Putamen (tissue), 1 donor: ENCODE data around the gene PDE4A.
"Not testable (repeated sequence)": the region's sequence is repeated elsewhere in the genome, so short reads cannot be mapped to it uniquely, and the experiment has no call there.

ENCODE experiments used
- DNase-seq: peaks from one replicate; pipeline ENCODE4 v3.0.0-alpha.2; 2016; ENCODE audit warnings: low spot score

PDE4A gene

DNA sequence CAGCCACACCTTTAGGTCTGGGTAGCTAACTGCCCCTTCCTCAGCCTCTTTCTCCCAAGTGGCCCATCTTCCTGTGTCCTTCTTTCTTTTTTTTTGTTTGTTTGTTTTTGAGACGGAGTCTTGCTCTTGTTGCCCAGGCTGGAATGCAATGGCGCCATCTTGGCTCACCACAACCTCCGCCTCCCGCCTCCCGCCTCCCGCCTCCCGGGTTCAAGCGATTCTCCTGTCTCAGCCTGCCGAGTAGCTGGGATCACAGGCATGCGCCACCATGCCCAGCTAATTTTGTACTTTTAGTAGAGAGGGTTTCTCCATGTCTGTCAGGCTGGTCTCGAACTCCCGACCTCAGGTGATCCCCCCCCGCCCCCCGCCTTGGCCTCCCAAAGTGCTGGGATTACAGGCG is 41.7 kb downstream of the PDE4A start:
- not testable (repeated sequence) for DNase-seq

DNA sequence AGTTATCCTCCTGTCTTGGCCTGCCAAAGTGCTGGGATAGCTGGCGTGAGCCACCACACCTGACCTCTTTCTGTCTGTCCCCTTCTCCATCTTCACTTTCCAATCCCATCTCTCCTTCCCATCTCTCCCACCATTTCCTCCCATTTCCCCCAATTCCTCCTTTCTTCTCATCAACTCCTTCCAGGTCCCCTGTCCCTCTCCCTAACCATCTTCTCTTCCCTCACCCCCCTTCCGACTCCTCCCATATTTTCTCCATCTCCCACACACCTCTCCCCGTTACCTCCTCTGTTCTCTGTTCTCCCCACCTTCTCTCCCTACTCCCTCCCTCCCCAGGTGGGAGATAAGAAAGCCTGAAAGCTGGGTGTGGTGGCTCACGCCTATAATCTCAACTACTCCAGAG is 42.2 kb downstream of the PDE4A start:
- no peak for DNase-seq

DNA sequence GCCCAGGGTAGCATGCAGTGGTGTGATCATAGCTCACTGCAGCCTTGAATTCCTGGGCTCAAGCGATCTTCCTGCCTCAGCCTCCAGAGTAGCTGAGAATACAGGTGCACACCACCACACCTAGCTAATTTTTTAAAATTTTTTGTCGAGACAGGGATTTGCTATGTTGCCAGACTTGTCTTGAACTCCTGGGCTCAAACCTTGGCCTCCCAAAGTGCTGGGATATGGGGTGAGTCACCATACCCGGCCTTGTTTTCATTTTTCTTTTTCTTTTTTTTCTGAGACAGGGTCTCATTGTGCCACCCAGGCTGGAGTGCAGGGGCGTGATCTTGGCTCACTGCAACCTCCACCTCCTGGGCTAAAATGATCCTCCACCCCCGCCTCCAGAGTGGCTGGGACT is 44.1 kb downstream of the PDE4A start:
- no peak for DNase-seq

DNA sequence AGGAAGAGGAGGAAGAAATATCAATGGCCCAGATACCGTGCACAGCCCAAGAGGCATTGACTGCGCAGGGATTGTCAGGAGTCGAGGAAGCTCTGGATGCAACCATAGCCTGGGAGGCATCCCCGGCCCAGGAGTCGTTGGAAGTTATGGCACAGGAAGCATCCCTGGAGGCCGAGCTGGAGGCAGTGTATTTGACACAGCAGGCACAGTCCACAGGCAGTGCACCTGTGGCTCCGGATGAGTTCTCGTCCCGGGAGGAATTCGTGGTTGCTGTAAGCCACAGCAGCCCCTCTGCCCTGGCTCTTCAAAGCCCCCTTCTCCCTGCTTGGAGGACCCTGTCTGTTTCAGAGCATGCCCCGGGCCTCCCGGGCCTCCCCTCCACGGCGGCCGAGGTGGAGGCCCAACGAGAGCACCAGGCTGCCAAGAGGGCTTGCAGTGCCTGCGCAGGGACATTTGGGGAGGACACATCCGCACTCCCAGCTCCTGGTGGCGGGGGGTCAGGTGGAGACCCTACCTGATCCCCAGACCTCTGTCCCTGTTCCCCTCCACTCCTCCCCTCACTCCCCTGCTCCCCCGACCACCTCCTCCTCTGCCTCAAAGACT is 46.9 kb downstream of the PDE4A start:
- DNase-seq: no peak

DNA sequence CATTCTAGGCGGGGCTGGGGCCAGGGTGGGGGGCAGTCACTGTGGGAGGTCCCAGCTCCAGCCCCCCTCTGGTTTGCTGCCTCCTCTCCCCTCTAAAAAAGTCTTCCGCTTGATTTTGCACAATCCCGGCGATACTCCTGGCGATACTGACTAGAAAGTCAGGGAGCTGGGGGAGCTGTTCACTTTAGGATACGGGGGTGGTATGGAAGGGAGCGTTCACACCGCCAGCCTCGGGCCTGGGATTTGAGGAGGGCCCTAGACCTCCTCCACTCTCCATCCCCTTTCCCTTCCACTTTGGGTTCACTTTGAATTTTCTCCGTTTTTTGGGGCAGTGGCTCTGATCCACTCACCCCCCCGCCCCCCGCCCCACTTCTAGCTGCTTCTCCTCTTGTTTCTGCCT is 47.8 kb downstream of the PDE4A start:
- no peak for DNase-seq

DNA sequence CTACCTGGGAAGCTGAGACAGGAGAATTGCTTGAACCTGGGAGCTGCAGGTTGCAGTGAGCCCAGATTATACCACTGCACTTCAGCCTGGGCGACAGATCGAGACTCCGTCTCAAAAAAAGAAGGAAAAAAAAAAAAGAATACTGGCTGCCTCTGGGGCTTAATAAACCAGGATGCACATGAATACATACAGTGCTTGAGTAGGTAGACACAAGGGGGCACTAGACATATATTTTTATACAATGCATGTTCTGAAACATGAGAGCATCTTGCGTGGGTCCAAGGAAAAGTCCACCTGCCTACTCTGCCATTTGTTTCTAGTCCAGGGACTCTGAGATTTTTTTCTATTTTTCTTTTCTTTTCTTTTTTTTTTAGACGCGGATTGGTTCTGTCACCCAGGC is 51.6 kb downstream of the PDE4A start:
- DNase-seq: no peak

DNA sequence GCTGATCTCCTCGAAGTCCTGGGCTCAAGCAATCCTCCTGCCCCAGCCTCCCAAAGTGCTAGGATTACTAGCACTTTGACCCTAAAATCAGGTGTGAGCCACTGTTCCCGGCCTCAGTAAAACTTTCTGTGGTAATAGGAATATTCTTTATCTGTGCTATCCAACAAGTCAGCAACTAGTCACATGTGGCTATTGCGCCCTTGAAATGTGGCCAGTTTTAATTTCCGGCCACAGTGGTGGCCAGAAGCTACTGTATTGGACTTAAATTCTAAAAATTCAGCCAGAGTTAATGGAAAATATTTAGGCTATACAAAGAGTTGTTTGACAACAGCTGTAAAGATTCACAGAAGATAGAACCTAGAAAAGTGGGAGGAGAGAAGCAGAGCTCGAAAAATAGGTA is 52.9 kb downstream of the PDE4A start:
- DNase-seq: no peak

DNA sequence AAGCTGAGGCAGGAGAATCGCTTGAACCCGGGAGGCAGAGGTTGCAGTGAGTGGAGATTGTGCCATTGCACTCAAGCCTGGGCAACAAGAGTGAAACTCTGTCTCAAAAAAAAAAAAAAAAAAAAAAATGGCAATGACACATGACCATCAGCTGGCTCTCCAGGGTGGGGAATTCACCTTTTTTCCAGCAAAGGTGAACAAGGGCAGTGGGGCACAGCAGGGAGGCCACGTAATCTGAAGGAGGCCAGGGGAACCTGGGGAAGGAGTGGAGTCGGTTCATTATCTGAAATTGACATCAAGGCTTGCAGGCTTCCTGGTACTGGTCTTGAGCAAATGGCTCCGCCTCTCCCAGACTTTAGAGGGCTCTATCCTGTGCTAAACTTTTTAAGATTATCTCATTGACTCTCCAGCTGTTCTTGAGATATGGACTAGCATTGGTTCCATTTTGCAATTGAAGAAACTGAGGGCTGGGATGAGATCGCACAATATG is 54.7 kb downstream of the PDE4A start:
- DNase-seq: no peak

DNA sequence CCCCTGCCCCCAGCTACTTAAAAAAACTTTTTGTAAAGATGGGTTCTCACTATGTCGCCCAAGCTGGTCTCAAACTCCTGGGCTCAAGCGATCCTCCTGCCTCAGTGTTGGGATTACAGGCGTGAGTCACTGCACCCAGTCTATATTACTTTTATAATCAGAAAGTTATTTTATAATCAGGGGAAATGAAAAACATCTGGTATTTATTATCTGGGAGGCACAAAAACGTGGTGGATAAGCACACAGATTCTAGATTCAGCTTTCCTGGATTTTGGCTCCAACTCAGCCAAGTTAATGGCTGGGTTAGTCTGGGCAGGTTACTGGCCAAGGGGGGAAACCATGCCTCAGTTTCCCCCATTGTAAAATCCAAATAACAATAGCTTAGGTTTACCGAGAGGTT is 58.1 kb downstream of the PDE4A start:
- DNase-seq: no peak

DNA sequence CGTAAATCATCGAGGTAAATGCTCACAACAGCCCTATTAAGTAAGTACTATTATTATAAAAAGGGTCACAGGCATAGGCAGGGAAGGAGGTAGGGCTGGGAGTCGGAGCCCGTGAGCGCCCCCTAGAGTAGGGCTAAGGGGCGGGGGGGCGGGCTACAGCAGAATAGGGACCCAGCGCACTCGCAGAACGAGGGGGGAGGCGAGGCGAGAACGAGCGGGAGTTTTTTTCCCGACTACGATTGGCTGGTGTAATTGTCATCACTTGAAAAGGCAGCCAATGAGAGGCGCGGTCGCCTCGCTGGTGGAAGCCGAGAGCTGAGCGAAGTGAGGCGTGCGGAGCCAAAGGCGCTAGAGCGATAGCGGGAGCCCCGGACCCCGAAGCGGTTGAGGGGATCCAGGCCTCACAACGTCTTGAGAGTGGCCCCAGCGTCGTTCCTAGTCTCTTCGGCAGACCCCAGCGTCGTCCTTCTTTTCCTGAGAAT is 58.6 kb downstream of the PDE4A start:
- DNase-seq: peak; percentile 95

DNA sequence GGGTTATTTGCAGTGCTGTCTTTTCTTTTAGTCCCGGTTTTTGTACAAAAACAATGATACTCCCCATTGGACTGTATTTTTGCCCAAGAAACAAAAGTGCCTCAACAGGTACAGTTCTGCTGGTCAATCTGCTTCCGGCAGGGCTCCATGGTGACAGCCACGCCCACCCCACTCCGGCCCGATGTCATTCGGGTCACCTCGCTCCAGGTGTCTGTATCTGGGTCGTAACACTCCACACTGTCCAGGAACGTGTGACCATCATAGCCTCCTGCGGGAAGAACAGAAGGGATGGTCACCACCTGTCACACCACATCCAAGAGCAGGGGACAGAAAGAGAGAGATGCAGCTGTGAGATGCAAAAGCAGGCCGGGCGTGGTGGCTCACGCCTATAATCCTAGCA is 66.2 kb downstream of the PDE4A start:
- DNase-seq: no peak

DNA sequence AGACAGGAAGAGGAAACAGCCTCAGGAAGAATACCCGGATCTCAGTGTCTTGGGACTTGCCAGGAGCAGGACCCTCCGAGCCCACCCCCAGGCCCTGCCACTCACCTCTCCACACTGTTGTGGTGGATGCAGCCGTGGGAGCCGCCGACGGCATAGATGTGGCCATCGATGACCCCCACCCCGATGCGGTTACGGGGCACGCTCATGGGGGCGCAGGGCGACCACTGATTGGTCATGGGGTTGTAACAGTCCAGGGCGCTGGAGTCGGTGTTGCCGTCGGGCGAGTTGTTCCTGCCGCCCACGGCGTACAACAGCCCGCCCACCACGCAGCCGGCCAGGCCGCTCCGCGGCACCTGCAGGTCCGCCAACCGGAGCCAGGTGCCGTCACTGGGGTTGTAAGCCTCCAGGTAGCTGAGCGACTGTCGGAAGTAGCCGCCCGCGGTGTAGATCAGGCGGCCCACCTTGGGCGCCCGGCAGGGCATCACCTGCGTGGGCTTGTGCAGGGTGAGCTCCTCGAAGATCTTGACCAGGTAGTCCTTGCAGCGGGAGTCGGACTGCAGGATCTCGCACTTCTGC is 71.2 kb downstream of the PDE4A start:
- DNase-seq: no peak

DNA sequence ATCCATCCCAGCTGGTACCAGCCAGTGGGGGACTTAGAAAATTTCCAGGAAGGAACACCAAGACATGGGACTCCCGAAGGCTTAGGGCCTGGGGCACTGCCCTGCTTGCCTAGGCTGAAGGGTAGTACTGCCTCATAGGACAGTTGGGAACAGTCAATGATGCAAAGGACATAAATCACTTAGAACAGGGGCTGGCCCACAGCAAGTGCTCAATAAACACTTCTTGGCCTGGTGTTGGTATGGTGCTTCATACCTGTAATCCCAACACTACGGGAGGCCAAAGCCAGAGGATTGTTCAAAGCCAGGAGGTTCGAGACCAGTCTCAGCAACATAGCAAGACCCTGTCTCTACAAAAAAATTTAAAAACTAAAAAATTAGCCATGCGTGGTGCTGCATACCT is 77.0 kb downstream of the PDE4A start:
- no peak for DNase-seq

DNA sequence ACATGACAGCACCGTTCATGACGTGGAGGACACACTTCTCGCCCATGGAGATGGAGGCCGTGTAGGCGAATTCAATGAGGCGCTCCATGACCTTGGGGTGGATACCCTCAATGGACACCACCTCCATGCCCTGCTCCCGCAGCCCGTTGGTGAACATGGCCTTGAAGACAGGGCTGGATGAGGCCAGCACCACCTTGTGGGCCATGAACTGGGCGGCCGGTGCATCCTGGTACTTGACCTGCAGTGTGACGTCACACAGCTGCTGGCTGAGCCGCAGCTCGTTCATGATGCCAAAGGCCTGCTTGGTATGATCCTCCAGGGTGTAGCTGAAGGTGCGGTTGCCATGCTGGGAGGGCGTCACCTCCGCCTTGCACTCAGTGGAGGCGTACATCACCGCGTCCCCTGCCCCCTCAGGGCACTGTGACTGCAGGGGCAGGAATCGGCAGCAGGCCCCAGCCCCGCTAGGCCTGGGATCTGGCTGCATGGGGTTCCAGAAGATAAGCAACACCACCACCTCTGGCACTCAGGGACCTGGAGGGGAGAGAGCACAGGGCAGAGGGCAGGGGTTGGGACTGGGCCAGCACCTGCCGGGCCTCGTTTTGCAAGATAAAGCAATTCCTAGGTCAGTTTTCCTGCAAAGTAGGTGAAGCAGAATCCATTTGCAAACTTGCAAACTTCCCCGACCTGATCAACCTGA is 79.4 kb downstream of the PDE4A start:
- no peak for DNase-seq

DNA sequence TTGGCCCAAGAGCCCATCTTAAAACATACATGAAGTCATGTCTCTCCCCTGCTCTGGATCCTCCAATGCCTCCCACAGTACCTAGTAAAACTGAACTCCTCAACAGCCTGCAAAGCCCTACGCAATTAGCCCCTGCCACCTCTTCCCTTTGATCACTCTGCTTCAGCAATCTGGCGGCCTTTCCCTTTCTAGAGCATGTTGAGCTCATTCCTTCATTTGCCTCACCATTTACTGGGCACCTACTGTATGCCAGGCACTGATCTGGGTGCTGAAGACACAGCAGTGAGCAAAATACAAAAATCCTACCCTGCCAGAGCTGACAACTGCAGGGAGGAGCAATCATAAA is 79.9 kb downstream of the PDE4A start:
- no peak for DNase-seq

DNA sequence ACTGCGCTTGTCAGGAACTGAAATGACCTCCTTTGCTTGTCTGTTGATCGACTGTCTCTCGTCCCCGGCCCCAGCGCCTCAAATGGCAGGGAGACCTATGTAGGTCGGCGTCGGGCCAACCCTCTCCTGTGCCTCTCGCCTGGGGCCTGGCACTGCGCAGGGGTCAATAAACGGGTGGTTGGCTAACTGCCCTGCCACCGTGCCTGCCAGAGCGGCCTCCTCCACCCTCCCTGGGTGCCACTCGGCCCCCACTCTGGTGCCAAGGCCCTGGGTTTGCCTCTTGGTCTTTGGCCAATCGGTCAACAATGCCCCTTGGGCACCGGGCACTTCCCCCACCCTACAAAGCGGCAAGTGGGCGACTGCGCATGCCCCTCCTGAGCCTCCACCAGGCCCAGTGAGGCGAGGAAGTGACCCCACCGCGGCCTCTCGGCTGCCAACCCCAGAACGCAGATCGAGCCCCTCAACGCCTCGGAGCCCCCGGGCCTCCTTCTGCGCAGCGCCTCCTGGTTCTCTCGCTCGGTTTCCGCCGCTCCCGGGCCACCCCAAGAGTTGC is 81.7 kb downstream of the PDE4A start:
- DNase-seq: peak; percentile 81

DNA sequence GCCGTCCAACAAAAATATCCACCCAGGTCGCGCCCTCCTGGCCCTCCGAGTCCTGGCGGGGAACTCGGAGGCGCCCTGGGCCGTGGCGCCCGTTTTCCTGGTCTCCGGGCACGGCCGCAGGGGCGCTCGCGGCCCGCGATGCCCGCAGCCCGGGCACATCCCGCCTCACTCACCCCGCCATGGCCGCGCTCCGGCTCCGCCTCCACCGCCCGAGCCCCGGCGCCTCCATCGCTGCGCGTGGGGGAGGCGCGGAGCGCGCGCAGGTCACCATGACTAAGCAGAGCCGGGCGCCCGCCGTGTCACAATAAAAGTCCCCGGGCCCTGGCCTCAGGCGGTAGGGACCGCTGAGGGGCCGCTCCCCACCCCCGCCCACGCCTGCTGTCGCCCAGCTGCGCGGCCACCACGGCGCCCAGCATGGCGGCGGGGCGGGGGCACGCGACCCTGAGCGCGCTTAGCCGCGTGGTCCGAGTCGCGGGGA is 82.2 kb downstream of the PDE4A start:
- DNase-seq: peak; percentile 90

DNA sequence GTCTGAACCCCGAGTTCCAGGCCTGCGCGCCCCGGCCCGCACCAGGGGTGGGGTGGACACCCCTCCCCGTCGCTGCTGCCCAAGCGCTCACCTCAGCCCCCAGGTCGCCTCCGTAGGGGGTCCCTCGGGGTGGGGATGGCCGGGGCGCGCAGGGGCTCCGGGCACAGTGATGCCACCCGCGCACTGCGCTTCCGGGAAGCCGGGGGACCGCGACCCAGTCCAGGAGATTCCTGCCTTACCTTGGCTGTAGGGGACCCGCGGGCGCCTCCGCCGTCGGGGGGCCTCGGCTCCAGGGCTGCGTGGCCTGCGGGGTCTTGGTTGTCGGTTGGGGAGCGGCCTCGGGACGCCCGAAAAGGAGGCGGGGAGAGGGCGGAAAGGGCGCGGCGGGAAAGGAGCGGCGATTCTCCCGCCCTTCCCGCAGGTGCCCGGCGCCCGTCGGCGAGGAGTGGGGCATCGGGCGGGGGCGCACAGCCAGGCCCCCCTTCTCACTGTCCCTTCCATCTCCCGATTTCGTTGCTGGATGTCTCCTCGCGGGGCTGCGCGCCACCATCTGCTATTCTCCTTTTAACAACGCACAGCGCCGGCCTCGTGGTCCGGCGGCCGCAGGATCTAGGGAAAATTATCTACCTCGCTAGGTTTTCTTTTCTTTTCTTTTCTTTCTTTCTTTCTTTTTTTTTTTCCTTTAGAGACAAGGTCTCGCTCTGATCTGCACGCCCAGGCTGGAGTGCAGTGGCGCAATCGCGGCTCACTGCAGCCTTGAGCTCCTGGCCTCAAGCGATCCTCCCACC is 82.9 kb downstream of the PDE4A start, which contains the start of gene KEAP1:
KEAP1 (minus strand) TSS at position 355 of the 788 bp plus-strand sequence. CDS start 3,323 bp downstream, outside the sequence.
- no peak for DNase-seq

DNA sequence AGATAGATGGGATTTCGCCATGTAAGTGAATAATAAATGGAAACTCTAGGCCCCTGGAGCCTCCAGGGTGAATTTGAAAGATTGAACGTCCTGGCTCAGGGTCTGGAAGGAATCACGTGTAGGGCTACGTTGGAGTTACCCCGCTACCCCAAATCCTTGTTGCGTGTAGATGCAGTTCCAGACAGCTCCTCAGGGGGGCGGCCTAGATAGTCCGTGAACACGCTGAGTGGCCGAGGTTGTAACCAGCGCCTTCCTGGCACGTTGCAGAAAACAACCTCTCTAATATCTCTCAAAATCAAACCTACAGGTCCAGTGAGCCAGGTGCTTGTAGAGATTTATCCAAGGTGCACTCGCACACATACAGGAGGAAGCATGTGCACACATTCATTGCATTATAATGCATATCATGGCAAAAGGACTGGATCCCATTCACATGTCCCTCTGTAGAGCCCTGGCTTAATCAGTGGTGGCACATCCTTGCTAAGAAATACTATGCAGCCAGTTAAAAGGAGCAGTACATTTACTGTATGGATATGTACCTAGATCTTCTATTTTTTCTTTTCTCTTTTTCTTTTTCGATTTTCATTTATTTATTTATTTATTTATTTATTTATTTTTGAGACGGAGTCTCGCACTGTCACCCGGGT is 85.4 kb downstream of the PDE4A start:
- DNase-seq: peak; percentile 54

DNA sequence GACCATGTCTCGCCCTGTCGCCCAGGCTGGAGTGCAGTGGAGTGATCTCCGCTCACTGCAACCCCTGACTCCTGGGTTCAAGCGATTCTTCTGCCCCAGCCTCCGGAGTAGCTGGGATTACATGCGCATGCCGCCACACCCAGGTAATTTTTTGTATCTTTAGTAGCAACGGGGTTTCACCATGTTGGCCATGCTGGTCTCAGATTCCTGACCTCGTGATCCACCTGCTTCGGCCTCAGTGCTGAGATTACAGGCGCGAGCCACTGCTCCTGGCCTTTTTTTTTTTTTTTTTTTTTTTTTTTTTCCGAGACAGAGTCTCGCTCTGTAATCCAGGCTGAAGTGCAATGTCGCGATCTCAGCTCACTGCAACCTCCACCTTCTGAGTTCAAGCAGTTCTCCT is 87.7 kb downstream of the PDE4A start:
- DNase-seq: no peak

DNA sequence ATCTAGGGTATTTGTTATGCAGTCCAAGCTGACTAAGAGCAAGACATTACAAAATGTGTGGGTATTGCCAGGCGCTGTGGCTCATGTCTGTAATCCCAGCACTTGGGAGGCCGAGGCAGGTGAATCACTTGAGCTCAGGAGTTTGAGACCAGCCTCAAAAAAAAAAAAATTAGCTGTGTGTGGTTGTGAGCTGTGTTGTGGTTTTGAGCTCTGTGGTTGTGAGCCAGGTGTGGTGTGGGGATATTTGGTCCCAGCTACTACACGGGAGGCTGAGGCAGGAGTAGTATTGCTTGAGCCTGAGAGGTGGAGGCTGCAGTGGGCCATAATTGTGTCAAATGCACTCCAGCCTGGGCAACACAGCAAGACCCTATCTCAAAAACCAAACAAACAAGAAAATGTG is 88.4 kb downstream of the PDE4A start:
- no peak for DNase-seq
